ENCODE measurements around the gene NOXO1. TPM values are rescaled to one million over a fixed set of nuclear protein-coding genes. Genes with fewer than 3 reads are reported as not detected.
A peak's percentile ranks its signal among the peaks of the same experiment; 100 is the strongest.

NOXO1 gene
- total RNA-seq, 1 donor from 2014 or later = 1.6 TPM

GRCh38 chr16:1971796-1972489 is 9.3 kb downstream of the NOXO1 start, which contains the start of gene TBL3:
Gene TBL3, plus strand, starts transcription at chr16:1972053. Its CDS starts 112 bp downstream, at chr16:1972165.
- FAIRE-seq (no peak), DNase-seq (ENCODE audit: low read depth) (peak; percentile 79)
- H3K27me3 ChIP-seq (ENCODE audit: control insufficient read depth, insufficient read depth, low read length) = no peaks in the 10 kb centered on the region
- H3K4me3 ChIP-seq (ENCODE audit: low read depth, low read length) = peak within 1 kb of the TSS; percentile 99
- no peak for TF ChIP-seq CTCF (IDR thresholded peaks at IDR 0.05; ENCODE audit: insufficient read depth, low read length, severe bottlenecking)
- peaks cover 16% of the 10 kb centered on the region for H3K36me3 ChIP-seq (ENCODE audit: control insufficient read depth, insufficient read depth, low read length)

GRCh38 chr16:1968146-1968953 is 12.9 kb downstream of the NOXO1 start:
- H3K36me3 ChIP-seq (ENCODE audit: control insufficient read depth, insufficient read depth, low read length) = peaks cover 7% of the 10 kb centered on the region
- no peak for TF ChIP-seq CTCF (IDR thresholded peaks at IDR 0.05; ENCODE audit: insufficient read depth, low read length, severe bottlenecking)
- H3K27me3 ChIP-seq (ENCODE audit: control insufficient read depth, insufficient read depth, low read length) = no peaks in the 10 kb centered on the region
- no peak for FAIRE-seq
- no peak for DNase-seq (ENCODE audit: low read depth)
- no peak overlapping the region for H3K4me3 ChIP-seq (ENCODE audit: low read depth, low read length)

GRCh38 chr16:1966460-1966859 is 14.8 kb downstream of the NOXO1 start, which contains the start of gene RNF151:
Gene RNF151, plus strand, starts transcription at chr16:1966856. Its CDS starts 26 bp downstream, at chr16:1966882.
- H3K27me3 ChIP-seq (ENCODE audit: control insufficient read depth, insufficient read depth, low read length) = no peaks in the 10 kb centered on the region
- peaks cover 15% of the 10 kb centered on the region for H3K36me3 ChIP-seq (ENCODE audit: control insufficient read depth, insufficient read depth, low read length)
- H3K4me3 ChIP-seq (ENCODE audit: low read depth, low read length) = peak within 1 kb of the TSS; percentile 91
- no peak for DNase-seq (ENCODE audit: low read depth)
- no peak for FAIRE-seq
- no peak for TF ChIP-seq CTCF (IDR thresholded peaks at IDR 0.05; ENCODE audit: insufficient read depth, low read length, severe bottlenecking)

GRCh38 chr16:1965396-1966001 is 15.8 kb downstream of the NOXO1 start:
- TF ChIP-seq CTCF (IDR thresholded peaks at IDR 0.05; ENCODE audit: insufficient read depth, low read length, severe bottlenecking) = no peak
- H3K4me3 ChIP-seq (ENCODE audit: low read depth, low read length) = peak overlapping the region; percentile 91
- no peak for DNase-seq (ENCODE audit: low read depth)
- FAIRE-seq = no peak
- H3K27me3 ChIP-seq (ENCODE audit: control insufficient read depth, insufficient read depth, low read length) = no peaks in the 10 kb centered on the region
- peaks cover 15% of the 10 kb centered on the region for H3K36me3 ChIP-seq (ENCODE audit: control insufficient read depth, insufficient read depth, low read length)

- peak; percentile 91 for DNase-seq (ENCODE audit: low read depth)
Observed at GRCh38 chr16:1964506-1965395, 16.5 kb downstream of the NOXO1 start, which contains the start of gene RPS2. Gene RPS2, minus strand, starts transcription at chr16:1964826. Its CDS starts 201 bp downstream, at chr16:1964625.

More at GRCh38 chr16:1964506-1965395, 16.5 kb downstream of the NOXO1 start, which contains the start of gene RPS2:
- no peak for TF ChIP-seq CTCF (IDR thresholded peaks at IDR 0.05; ENCODE audit: insufficient read depth, low read length, severe bottlenecking)
- Histone ChIP-seq H3K4me3 (ENCODE audit: low read depth, low read length) (peak within 1 kb of the TSS; percentile 91), H3K36me3 (ENCODE audit: control insufficient read depth, insufficient read depth, low read length) (peaks cover 15% of the 10 kb centered on the region), H3K27me3 (ENCODE audit: control insufficient read depth, insufficient read depth, low read length) (no peaks in the 10 kb centered on the region)
- no peak for FAIRE-seq
